A549 treated with CORT108297 at 1 μM for 4 hours (cell line): ENCODE measurements around the gene DHX15. TPM values are rescaled to one million over a fixed set of nuclear protein-coding genes. Genes with fewer than 3 reads are reported as not detected.

Experiments
- total RNA-seq: library from RNA; stranded (reverse); fragments of 200-300 nt; extraction: Qiagen RNA extraction; gene quantifications from 5 replicates; pipeline ENCODE4 v1.2.3, GENCODE V29; 2022

The DHX15 gene
- total RNA-seq, result 96.6 to 118 TPM (median 106 TPM) in 5 replicates

DNA sequence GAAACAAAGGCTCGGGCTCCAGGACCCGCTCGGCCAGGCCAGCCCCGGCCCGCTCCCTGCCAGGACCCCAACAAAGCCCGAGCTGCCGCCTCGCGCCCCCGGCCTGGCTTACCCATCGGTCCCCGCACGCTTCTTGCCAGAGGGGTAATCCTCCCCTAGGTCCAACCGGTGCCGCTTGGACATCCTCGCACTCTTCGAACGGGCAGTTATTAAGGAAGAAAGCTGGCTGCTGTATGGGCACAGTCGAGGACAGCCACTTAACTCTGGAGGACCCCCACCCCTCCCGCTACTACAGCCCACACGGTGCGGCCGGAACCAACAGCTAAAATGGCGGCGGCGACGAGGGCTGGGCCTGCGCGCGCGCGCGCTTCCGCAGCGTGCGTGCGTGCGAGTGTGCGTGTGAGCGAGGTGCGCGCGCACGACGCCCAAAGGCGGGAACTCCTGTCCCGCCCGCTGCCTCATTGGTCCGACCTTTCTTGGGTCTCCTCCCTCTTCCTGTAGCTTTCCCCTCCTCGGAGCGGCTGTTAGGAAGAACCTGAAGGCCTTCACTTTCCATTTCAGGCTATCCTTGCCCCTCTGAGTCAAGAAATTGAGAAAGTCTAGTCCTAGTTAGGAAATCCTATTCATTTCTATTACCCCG, at the start of gene DHX15:
TSS of gene DHX15 (minus strand) at position 344 of the 640 bp plus-strand sequence. CDS start at position 183, 161 bp downstream.

Other genes starting within 250 kb of the DHX15 start
- not detected in 5 replicates for gene SOD3, start 211.0 kb upstream of the DHX15 start, total RNA-seq